GM21723 (cell line): ENCODE data around the gene PDE3B.
"Not testable (repeated sequence)": the region's sequence is repeated elsewhere in the genome, so short reads cannot be mapped to it uniquely, and the experiment has no call there.

ENCODE experiments used
- ATAC-seq: cut with Tn5 transposase; IDR thresholded peaks from one replicate; pipeline ENCODE4 v1.9.1; 2021; ENCODE audit warnings: mild to moderate bottlenecking, moderate library complexity; ENCODE audit not compliant: unreplicated experiment

Gene PDE3B

GRCh38 chr11:14638561-14638960 lies 5.0 kb upstream of the PDE3B start:
- ATAC-seq = no peak

GRCh38 chr11:14641801-14642200 lies 1.8 kb upstream of the PDE3B start:
- ATAC-seq = no peak

GRCh38 chr11:14642453-14642852 lies 1.2 kb upstream of the PDE3B start:
- ATAC-seq = no peak

- no peak for ATAC-seq
Observed at GRCh38 chr11:14642873-14643696, 519 bp upstream of the PDE3B start.

GRCh38 chr11:14644226-14645014 lies 816 bp downstream of the PDE3B start:
- peak; percentile 70 for ATAC-seq

GRCh38 chr11:14645015-14645912 lies 1.7 kb downstream of the PDE3B start:
- no peak for ATAC-seq

- no peak for ATAC-seq
Observed at GRCh38 chr11:14645985-14646900, 2.6 kb downstream of the PDE3B start.

- no peak for ATAC-seq
Observed at GRCh38 chr11:14650064-14650463, 6.5 kb downstream of the PDE3B start.

- ATAC-seq = no peak
Observed at GRCh38 chr11:14653090-14653489, 9.5 kb downstream of the PDE3B start.

- no peak for ATAC-seq
Observed at GRCh38 chr11:14655435-14655834, 11.8 kb downstream of the PDE3B start.

GRCh38 chr11:14656536-14657457 lies 13.2 kb downstream of the PDE3B start:
- no peak for ATAC-seq

- ATAC-seq = no peak
Observed at GRCh38 chr11:14657841-14658240, 14.2 kb downstream of the PDE3B start.

- not testable (repeated sequence) for ATAC-seq
Observed at GRCh38 chr11:14664926-14665325, 21.3 kb downstream of the PDE3B start.

- not testable (repeated sequence) for ATAC-seq
Observed at GRCh38 chr11:14667329-14667728, 23.7 kb downstream of the PDE3B start.

GRCh38 chr11:14668731-14669301 lies 25.2 kb downstream of the PDE3B start:
- ATAC-seq = no peak

GRCh38 chr11:14669499-14669898 lies 25.9 kb downstream of the PDE3B start:
- no peak for ATAC-seq

- ATAC-seq = no peak
Observed at GRCh38 chr11:14669958-14670357, 26.4 kb downstream of the PDE3B start.

GRCh38 chr11:14672635-14673034 lies 29.0 kb downstream of the PDE3B start:
- ATAC-seq = no peak

GRCh38 chr11:14673421-14673820 lies 29.8 kb downstream of the PDE3B start:
- ATAC-seq = no peak
